GM18505 (cell line): ENCODE results near the gene CCNQ.

Source experiments
- ATAC-seq: cut with Tn5 transposase; IDR thresholded peaks from one replicate; pipeline ENCODE4 v1.9.1; 2021; ENCODE audit not compliant: unreplicated experiment
- POLR2A ChIP-seq: IDR thresholded peaks from 4 replicates; pipeline ENCODE4 v1.6.1; 2011; ENCODE audit warnings: borderline replicate concordance; ENCODE audit not compliant: insufficient read depth, insufficient read length; ENCODE audit errors: extremely low read depth

Gene CCNQ

GRCh38 chrX:153640736-153641575 lies 42.0 kb upstream of the CCNQ start:
- no peak for ATAC-seq

GRCh38 chrX:153640045-153640686 lies 41.2 kb upstream of the CCNQ start:
- TF ChIP-seq POLR2A: no peak
- no peak for ATAC-seq

More at GRCh38 chrX:153640736-153641575, 42.0 kb upstream of the CCNQ start:
- no peak for TF ChIP-seq POLR2A

GRCh38 chrX:153639177-153640044 lies 40.5 kb upstream of the CCNQ start:
- ATAC-seq: no peak
- TF ChIP-seq POLR2A: no peak

GRCh38 chrX:153638436-153639176 lies 39.7 kb upstream of the CCNQ start:
- ATAC-seq: no peak
- no peak for TF ChIP-seq POLR2A

GRCh38 chrX:153638041-153638371 lies 39.1 kb upstream of the CCNQ start:
- TF ChIP-seq POLR2A: no peak
- no peak for ATAC-seq

GRCh38 chrX:153637121-153638040 lies 38.4 kb upstream of the CCNQ start:
- ATAC-seq: no peak
- no peak for TF ChIP-seq POLR2A

- no peak for TF ChIP-seq POLR2A
- no peak for ATAC-seq
Measured at GRCh38 chrX:153636716-153637115, 37.8 kb upstream of the CCNQ start.

GRCh38 chrX:153635788-153636668 lies 37.1 kb upstream of the CCNQ start:
- no peak for ATAC-seq
- TF ChIP-seq POLR2A: no peak

- no peak for TF ChIP-seq POLR2A
- ATAC-seq: no peak
Measured at GRCh38 chrX:153635388-153635787, 36.4 kb upstream of the CCNQ start.

- no peak for TF ChIP-seq POLR2A
- ATAC-seq: no peak
Measured at GRCh38 chrX:153634832-153635231, 35.9 kb upstream of the CCNQ start.

- ATAC-seq: no peak
- no peak for TF ChIP-seq POLR2A
Measured at GRCh38 chrX:153634236-153634635, 35.3 kb upstream of the CCNQ start.
